ENCODE data around the gene MAP2.

The MAP2 gene

GRCh38 chr2:209431701-209432100, 7.9 kb downstream of the MAP2 start:
- peak; percentile 39 for DNase-seq (ENCODE audit: low read depth)
- no peak overlapping the region for H3K4me3 ChIP-seq (ENCODE audit: control insufficient read depth, low read depth, low read length)
- TF ChIP-seq, protein P1, sequence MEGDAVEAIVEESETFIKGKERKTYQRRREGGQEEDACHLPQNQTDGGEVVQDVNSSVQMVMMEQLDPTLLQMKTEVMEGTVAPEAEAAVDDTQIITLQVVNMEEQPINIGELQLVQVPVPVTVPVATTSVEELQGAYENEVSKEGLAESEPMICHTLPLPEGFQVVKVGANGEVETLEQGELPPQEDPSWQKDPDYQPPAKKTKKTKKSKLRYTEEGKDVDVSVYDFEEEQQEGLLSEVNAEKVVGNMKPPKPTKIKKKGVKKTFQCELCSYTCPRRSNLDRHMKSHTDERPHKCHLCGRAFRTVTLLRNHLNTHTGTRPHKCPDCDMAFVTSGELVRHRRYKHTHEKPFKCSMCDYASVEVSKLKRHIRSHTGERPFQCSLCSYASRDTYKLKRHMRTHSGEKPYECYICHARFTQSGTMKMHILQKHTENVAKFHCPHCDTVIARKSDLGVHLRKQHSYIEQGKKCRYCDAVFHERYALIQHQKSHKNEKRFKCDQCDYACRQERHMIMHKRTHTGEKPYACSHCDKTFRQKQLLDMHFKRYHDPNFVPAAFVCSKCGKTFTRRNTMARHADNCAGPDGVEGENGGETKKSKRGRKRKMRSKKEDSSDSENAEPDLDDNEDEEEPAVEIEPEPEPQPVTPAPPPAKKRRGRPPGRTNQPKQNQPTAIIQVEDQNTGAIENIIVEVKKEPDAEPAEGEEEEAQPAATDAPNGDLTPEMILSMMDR (IDR thresholded peaks at IDR 0.05; ENCODE audit: control insufficient read depth, insufficient read depth, low read depth, low read length, missing control alignments): no peak

- TF ChIP-seq, protein P1 (IDR thresholded peaks at IDR 0.05; ENCODE audit: control insufficient read depth, insufficient read depth, low read depth, low read length, missing control alignments): no peak
- DNase-seq (ENCODE audit: low read depth): no peak
These were observed 17.7 kb downstream of the MAP2 start for GRCh38 chr2:209441541-209441940.

DNA sequence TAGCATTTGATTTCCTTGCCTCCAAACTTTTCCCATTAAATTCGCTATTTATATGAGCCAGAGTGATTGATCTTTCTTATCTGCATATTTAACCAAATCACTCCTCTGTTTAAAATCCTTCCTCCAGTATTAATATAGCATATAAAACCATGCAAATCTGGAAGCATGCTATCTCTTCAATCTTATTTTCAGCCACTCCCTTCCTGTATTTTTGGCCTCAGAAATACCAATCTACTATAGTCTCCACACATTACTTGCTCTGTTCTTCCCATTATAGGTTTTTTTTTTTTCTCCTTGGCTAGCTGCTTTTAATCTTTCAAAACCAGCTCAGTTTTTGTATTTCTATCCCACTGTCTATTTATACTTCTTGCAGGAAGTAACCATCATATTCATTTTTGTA, 19.1 kb downstream of the MAP2 start:
- H3K4me3 ChIP-seq (ENCODE audit: control insufficient read depth, low read depth, low read length): no peak overlapping the region
- TF ChIP-seq, protein P1 (IDR thresholded peaks at IDR 0.05; ENCODE audit: control insufficient read depth, insufficient read depth, low read depth, low read length, missing control alignments): no peak
- DNase-seq (ENCODE audit: low read depth): no peak

More at GRCh38 chr2:209441541-209441940, 17.7 kb downstream of the MAP2 start:
- no peak overlapping the region for H3K4me3 ChIP-seq (ENCODE audit: control insufficient read depth, low read depth, low read length)

- DNase-seq (ENCODE audit: low read depth): no peak
- no peak overlapping the region for H3K4me3 ChIP-seq (ENCODE audit: control insufficient read depth, low read depth, low read length)
- TF ChIP-seq, protein P1 (IDR thresholded peaks at IDR 0.05; ENCODE audit: control insufficient read depth, insufficient read depth, low read depth, low read length, missing control alignments): no peak
These were observed 21.6 kb downstream of the MAP2 start for GRCh38 chr2:209445485-209445884.

DNA sequence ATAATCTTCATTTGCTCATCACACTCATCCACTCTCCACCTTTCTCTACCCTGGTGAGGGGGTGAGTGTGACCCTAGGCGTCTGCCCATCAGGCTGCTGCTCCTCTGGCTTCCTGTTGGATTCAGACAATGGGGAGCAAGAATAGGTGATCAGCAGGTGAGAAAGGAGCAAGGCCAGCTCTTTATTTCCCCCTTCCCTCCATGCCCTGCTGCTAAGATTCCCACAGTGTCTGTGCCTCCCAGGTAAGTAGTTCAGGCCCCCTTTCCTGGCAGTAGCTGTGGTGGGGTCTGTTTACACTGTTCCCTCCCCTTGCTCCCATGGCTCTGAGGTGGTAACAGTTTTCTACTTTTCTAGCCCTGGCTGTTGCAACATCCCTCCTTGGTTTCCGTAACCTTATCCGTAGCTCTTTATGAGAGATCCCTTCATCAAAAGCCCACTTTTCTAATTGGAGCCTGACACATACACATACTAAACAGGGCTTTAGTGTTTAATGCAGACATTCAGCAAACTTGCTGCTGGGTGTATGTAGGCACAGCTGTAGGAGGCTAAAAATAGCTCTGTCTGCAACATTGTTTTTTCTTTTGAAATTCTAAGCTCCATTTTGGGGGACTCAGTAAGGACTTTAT, 27.5 kb downstream of the MAP2 start:
- no peak for DNase-seq (ENCODE audit: low read depth)
- H3K4me3 ChIP-seq (ENCODE audit: control insufficient read depth, low read depth, low read length): no peak overlapping the region
- TF ChIP-seq, protein P1 (IDR thresholded peaks at IDR 0.05; ENCODE audit: control insufficient read depth, insufficient read depth, low read depth, low read length, missing control alignments): no peak

GRCh38 chr2:209456489-209456888, 32.6 kb downstream of the MAP2 start:
- no peak overlapping the region for H3K4me3 ChIP-seq (ENCODE audit: control insufficient read depth, low read depth, low read length)
- TF ChIP-seq, protein P1 (IDR thresholded peaks at IDR 0.05; ENCODE audit: control insufficient read depth, insufficient read depth, low read depth, low read length, missing control alignments): no peak
- no peak for DNase-seq (ENCODE audit: low read depth)
